ENCODE measurements around the gene ADGRG3.

Gene ADGRG3

DNA sequence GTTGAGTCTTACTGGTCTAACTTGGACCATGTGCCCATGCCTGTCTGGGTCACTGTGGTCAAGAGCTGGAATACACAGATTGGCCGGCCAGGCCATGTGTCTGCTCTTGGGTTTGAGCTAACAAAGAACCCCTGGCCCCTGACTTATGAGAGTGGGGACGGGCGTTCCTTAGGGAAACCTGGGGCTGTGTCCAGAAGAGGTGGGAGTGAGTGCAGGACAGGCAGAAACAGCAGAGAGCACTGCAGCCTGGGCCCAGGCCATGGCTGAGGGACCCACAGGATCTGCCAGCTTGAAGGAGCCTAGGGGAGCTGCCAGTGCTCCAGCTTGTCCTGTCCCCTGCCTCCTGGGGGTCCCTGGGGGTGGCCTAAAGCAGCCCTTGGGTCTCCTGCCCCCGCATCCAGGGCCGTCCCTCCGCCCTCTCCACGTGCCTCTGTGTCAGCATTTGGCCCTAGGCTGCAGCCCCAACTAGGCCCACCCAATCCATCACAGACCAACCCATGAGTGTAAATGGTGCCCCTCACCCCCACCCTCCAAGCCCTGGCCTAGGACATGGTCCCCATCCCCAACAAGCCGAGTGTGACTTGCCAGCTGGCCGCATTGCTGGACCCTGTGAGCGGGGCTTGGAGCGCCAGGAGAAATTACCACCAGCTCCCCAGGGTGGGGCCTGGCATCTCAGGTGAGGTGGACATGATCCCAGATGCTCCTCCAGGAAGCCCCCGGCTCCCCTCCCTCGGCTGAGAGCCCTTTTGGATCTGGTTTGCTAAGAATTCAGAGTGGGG is 14.0 kb downstream of the ADGRG3 start:
- DNase-seq (ENCODE audit: low read depth), result no peak

DNA sequence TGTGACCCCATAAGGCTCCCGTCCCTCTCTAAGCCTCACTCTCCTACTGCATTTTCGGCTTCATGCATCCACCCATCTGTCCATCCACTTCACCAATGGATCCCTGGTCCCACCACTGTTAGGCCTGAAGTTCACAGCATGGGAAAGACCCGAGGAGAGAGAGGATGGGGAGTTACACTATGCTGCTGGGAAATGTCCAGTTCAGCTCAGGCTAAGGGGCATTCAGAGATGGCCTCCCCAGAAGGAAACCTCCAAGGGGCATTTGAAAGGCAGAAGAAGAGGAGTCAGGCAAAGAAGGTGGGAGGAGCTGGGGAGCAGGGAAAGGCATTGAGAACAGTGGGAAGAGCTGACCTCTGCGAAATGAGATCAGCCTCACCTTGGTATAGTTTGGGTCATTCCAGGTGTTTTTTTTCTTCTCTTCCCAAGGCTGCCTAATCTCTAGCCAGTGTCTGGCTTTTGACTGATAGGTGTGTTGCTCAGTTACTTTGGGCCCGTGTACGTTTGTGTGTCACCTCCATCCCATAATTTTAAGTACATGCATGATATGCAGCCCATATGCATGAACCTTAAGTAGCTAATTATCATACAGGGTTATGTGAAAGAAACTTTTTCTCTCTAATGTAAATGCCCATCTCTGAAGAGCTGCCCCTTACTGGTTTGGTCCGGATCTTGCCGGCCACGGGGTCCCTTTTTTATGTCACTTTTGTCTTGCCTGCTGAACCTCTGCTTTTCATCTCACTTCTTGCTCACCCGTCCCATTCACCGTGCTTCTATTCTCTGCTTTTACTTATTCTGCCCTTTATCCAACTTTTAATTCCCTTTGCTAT is 14.9 kb downstream of the ADGRG3 start:
- no peak for DNase-seq (ENCODE audit: low read depth)

GRCh38 chr16:57683636-57684545 is 15.8 kb downstream of the ADGRG3 start:
- no peak for DNase-seq (ENCODE audit: low read depth)

DNA sequence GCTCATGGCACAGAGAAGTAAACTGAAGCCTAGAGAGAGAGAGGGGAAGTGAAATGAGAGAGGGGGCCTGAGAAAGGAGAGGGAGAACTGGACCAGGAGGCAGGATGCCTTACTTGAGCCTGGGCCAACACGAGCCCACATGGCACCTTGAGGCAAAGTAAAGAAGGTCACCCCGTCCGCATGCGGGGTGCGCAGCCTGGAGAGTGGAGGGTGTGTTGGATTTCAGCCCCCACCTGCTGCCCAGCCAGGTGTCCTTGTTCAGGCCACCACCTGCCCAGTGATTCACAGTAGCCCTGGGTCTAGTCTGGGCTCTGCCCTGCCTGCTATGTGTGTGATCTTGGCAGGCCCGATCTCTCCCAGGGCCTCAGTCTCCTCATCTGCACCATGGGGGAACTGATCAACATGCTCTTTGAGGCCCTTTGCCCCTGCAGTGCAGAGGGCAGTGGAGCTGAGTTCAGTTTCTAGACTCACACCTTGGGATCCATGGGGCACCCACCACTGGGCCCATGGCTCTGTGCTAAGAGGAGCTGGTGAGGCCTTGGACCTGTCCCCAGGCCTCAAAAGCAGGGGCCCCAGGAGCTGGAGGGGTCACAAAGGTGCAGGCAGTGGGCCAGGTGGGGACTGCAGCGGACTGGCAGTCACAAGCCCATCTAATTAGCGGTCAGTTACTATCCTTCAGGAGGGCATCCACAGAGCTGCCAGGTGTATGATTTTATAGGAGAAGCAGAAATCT is 16.7 kb downstream of the ADGRG3 start:
- DNase-seq (ENCODE audit: low read depth), result no peak

DNA sequence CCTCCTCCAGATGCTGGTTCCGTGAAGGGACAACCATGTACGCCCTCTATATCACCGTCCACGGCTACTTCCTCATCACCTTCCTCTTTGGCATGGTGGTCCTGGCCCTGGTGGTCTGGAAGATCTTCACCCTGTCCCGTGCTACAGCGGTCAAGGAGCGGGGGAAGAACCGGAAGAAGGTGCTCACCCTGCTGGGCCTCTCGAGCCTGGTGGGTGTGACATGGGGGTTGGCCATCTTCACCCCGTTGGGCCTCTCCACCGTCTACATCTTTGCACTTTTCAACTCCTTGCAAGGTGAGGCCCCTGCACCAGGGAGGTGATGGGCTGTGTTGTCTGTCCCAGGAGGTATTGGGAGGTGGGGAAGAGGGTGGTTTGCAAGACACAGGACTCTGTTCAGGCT is 17.5 kb downstream of the ADGRG3 start:
- DNase-seq (ENCODE audit: low read depth), result no peak

DNA sequence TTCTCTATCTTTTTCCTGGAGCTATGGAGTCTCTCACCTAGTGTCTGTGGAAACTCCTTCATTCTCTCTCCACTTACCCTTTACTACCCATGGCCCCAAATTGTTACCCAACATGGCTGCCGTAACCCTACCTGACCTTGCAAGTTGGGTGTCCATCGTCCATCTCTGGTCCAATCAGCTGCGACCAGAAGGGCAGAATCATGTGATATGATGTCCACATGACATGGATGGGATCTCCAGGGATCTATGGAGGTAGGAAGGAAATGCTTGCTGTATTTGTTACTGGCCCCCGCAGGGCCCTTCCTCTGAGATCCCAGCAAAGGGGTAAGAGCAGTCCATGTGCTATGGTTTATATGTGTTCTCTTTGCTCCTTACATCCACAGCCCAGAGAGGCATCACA is 18.5 kb downstream of the ADGRG3 start:
- no peak for DNase-seq (ENCODE audit: low read depth)

DNA sequence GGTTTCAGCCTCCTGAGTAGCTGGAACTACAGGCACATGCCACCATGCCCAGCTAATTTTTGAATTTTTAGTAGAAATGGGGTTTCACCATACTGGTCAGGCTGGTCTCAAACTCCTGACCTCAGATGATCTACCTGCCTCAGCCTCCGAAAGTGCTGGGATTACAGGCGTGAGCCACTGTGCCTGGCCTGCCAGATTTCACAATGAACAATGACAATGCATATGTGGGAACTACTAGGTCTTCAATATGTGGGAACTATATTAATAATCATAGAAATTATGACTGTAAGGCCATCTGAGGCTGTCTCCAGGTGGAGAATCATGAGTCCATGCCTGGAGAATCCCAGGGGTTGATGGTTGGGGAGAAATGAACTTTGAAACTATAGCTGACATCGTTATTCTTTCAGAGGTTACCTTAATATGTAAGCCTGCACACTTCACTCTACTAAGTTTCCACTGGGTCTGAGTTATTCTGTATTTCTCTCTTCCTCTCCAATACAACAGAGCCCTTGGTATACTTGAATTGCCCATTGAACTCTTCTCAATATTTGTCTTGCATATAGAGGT is 19.3 kb downstream of the ADGRG3 start:
- no peak for DNase-seq (ENCODE audit: low read depth)

DNA sequence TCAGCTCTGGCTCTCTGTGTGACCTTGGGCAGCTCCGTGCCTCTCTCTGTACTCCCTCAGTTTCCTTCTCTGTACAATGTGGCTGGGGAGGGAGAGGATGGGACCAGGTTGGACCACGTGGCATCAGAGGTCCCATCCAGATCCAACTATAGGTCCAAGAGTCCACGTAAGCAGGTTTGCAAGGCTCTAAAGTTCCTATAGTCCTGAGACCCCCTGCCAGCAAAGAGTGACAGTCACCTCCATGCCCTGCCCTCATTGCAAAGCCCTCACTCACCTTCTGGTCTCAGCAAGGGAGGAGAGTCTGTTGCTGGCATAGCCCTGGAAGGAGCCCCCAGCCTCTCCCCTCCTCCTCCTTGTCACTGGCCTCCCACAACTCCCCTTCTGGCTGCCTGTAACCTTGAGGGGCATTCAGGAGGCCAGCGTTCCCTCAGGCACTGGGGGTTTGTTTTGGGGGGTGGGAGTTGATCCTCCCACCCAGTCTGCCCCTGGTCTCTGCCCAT is 20.4 kb downstream of the ADGRG3 start:
- DNase-seq (ENCODE audit: low read depth), result no peak

DNA sequence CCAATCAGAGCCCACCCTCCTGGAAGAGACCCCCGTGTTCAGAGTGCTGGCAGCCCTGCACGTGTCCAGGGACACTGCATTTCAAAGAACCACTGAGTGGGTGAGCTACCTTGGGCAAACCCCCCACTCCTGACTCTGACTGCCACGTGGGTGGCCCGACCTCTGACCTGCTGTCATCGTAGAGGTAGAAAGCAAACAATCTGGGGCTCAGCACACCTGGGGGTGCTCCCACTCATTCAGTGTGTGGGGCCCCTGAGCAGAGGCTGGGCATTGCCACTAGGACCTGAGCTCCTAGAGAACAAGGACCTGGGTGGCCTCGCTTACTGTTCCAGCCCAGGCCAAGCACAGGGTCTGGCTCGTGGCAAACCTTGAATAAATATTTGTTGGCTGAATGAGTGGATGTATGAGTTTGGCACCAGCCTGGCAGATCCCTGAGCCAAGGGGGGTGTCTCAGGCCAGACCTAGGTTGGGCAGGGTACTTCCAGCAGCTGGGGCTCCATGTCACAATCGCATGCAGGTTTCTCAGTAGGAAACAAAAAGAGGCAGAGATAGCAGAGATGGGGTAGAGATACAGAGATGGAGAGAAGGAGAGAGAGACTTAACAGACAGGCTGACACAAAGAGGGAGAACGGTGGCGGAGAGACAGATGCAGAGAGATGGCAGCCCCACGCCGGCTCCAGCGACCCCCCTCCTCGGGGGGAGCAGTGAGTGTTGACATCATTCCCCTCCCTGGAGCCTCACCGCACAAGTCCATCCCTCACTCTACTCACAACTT is 21.1 kb downstream of the ADGRG3 start:
- DNase-seq (ENCODE audit: low read depth), result no peak

DNA sequence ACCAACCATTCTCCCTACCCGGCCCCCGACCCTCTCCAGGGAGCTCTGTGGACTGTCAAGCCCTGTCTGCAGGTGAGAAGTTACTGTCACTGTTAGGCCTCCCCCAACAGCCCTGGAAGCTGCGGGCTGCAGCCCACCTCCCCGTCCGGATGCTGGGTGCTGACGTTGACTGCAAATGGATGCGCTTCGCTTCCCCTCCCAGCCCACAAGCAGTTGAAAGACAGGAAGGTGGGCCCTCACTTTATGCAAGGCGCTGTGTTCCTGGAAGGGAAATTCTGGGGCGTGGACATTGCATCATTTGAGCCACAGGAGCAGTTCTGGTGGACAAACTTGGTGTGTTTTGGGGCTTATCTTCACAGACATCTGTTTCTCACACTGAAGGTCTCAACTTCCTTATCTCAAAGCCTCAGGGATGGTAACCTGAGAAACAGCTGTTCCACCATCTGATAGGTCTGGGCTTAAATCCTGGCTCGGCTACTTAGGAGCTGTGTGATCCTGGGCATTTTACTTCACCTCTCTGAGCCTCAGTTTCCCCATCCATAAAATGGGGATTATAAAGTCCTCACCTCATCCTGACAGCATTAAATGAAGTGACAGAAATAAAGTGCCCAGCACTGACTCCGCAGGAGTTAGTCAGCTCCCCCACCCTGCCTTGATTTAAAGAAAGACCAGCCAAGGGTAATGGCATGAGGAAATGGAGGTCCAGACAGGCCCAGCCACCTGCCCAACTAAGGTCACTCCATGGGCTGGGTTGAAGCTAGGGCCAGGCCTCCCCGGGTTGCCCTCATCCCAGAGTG is 21.9 kb downstream of the ADGRG3 start:
- peak; percentile 33 for DNase-seq (ENCODE audit: low read depth)

DNA sequence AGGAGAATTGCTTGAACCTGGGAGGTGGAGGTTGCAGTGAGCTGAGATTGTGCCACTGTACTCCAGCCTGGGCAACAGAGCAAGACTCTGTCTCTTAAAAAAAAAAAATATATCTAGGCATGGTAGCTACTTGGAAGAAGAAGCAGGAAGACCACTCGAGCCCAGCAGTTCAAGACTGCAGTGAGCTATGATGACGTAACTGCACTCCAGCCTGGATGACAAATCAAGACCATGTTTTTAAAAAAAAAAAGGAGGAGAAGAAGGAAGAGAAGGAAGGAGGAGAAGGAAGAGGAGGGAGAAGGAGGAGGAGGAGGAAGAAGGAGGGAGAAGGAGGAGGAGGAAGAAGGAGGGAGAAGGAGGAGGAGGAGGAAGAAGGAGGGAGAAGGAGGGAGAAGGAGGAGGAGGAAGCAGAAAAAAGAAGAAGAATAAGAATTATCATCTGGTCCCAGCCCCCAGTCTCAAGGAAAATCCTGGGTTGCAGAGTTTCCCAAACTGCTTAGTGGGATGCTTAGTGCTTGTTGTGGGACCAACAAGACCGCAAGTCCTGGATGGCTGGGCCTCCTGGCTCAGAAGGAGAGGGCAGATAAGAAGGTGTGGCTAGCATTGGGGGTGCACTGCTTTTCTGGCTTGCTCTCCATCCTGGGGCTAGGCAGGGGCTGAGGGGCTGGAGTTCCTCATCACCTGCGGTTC is 22.8 kb downstream of the ADGRG3 start:
- DNase-seq (ENCODE audit: low read depth), result no peak

DNA sequence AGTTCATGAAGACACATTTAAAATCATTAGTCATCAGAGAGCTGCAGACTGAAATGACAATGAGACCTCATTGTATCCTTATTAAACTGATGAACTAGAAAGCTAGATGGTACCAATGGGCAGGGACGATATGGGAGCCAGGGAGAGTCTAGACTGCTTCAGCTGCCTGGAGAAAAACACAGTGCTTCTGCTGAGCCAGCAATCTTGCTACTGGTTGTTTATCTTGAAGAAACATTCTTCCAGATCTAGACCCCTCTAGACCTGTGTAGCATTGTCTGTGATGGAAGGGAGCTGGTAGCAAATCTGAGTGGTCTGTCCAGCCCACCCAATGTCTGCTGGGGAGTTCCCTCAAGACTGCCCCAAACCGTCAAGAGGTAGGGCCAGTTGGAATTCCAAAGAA is 24.5 kb downstream of the ADGRG3 start:
- no peak for DNase-seq (ENCODE audit: low read depth)

DNA sequence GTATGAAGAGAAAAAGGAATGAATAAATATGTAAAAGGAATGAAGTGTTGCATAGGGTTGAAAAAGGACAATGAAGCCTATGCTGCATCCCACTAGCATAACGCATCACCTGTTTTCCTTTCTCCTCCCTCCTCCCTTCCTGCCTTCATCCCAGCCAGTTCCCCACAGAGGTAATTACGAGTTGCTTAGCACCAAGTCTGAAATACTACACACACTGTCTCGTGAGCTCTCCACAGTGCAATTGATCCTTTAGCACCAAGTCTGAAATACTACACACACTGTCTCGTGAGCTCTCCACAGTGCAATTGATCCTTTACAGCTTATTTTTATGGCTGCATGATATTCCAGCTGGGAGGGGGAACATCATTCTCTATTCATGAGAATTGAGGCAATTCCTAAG is 25.4 kb downstream of the ADGRG3 start:
- no peak for DNase-seq (ENCODE audit: low read depth)

DNA sequence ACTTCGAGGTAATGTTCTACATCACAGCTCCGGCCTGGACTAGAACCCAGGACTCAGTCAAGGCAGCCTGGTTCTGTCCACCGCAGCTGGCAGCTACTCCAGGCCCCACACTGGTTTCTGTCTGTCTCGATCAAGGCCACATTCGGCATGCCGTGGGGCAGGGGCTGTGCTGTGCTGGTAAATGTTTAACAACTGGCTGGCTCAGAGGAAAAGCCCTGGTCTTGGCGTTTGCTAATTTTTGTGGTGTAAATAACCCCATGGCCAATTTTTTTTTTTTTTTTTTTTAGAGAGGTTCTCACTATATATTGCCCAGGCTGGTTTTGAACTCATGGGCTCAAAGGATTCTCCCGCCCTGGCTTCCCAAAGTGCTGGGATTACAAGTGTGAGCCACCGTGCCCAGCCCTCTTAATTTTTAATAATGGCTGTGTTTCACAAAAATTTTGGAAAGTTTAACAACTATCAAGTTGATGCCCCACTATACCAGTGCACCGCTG is 26.2 kb downstream of the ADGRG3 start:
- DNase-seq (ENCODE audit: low read depth), result no peak

GRCh38 chr16:57694725-57695679 is 26.9 kb downstream of the ADGRG3 start, which contains the start of gene DRC7:
TSS of gene DRC7 (plus strand) at chr16:57694806. CDS start at chr16:57697950, 3,144 bp downstream.
- DNase-seq (ENCODE audit: low read depth), result no peak

DNA sequence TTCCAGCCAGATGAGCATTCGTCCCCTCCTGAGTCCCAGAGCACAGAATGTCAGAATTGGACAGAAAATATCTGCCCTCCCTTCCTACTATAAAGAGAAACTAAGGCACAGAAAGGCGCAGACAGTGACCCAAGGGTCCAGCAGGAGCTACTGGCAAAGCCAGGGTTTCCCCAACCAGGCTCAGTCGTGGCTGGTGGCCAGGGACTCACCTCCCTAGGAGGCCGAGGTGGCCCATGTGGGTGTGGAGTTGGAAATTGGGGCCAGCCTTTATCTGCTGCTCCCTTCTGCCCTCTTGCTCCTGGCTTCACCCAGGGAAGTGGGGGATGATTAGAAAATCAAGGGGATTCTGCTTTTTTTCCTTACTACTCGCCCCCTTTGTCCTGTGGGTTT is 27.6 kb downstream of the ADGRG3 start:
- no peak for DNase-seq (ENCODE audit: low read depth)

- no peak for DNase-seq (ENCODE audit: low read depth)
Observed at GRCh38 chr16:57696240-57696639, 28.1 kb downstream of the ADGRG3 start.
